SU-DHL-6 (cell line): Measurements from ENCODE around the gene ETFB.

Experiments
- H2AFZ ChIP-seq: fragments of 200-600 bp; sonication (generic); 2 replicates; pipeline ENCODE4 v1.6.1; 2014; ENCODE audit warnings: low read depth, mild to moderate bottlenecking, moderate library complexity, mixed read lengths, antibody characterized with exemption, low read length; ENCODE audit not compliant: severe bottlenecking
- H3F3A ChIP-seq: fragments of 200-600 bp; shearing (Covaris generic); 2 replicates; pipeline ENCODE4 v1.6.0; 2016; ENCODE audit warnings: antibody characterized with exemption, mild to moderate bottlenecking; ENCODE audit not compliant: insufficient read depth
- H3K27ac ChIP-seq: fragments of 200-600 bp; sonication (generic); 2 replicates; pipeline ENCODE4 v1.5.1; 2016; ENCODE audit warnings: low read depth, mild to moderate bottlenecking, low read length, moderate library complexity, mixed read lengths
- H3K27me3 ChIP-seq: fragments of 200-600 bp; sonication (generic), shearing (Covaris generic); 2 replicates; pipeline ENCODE4 v1.6.0; 2014; ENCODE audit warnings: mild to moderate bottlenecking, low read length
- H3K36me3 ChIP-seq: fragments of 200-600 bp; sonication (generic); 2 replicates; pipeline ENCODE4 v1.6.1; 2014; ENCODE audit warnings: mild to moderate bottlenecking, low read length, mixed read lengths
- H3K4me2 ChIP-seq: fragments of 300-600, 200-600 bp; shearing (Covaris generic), sonication (generic); 2 replicates; pipeline ENCODE4 v1.6.0; 2014; ENCODE audit warnings: low read length, low read depth, mild to moderate bottlenecking; ENCODE audit not compliant: poor library complexity, severe bottlenecking
- H3K4me3 ChIP-seq: fragments of 200-600 bp; sonication (generic); 2 replicates; pipeline ENCODE4 v1.5.1; 2014; ENCODE audit warnings: antibody characterized with exemption, low read length, mild to moderate bottlenecking, mixed read lengths; ENCODE audit not compliant: insufficient read depth, poor library complexity, severe bottlenecking
- H3K79me2 ChIP-seq: fragments of 200-600 bp; sonication (generic); 2 replicates; pipeline ENCODE4 v1.6.1; 2014; ENCODE audit warnings: mild to moderate bottlenecking, low read length, moderate library complexity; ENCODE audit not compliant: insufficient read depth
- H3K9ac ChIP-seq: fragments of 200-600 bp; sonication (generic); 2 replicates; pipeline ENCODE4 v1.7.0; 2014; ENCODE audit warnings: mild to moderate bottlenecking, low read length
- H3K9me2 ChIP-seq: fragments of 200-600 bp; sonication (generic); replicated peaks from 2 replicates; pipeline ENCODE4 v1.6.1; 2014; ENCODE audit warnings: low read length; ENCODE audit not compliant: insufficient read depth
- H3K9me3 ChIP-seq: fragments of 200-600 bp; sonication (generic); 2 replicates; pipeline ENCODE4 v1.6.1; 2014; ENCODE audit warnings: low read length, mixed read lengths; ENCODE audit not compliant: insufficient read depth
- H4K20me1 ChIP-seq: fragments of 200-600 bp; sonication (generic); 2 replicates; pipeline ENCODE4 v1.6.1; 2014; ENCODE audit warnings: low read depth, mild to moderate bottlenecking, antibody characterized with exemption, low read length, moderate library complexity, mixed read lengths
- CTCF ChIP-seq: fragments of 200-600 bp; sonication (generic); IDR thresholded peaks from one replicate; pipeline ENCODE4 v1.5.1; 2017; ENCODE audit warnings: antibody characterized with exemption, mild to moderate bottlenecking, low read length, moderate library complexity; ENCODE audit not compliant: insufficient read depth, poor library complexity, severe bottlenecking
- EZH2phosphoT487 ChIP-seq: fragments of 200-600 bp; sonication (generic), shearing (Covaris generic); conservative IDR thresholded peaks from 2 replicates; pipeline ENCODE4 v1.6.1; 2018; ENCODE audit warnings: mild to moderate bottlenecking, antibody characterized with exemption, low read length, moderate library complexity, mixed read lengths

ETFB gene

DNA sequence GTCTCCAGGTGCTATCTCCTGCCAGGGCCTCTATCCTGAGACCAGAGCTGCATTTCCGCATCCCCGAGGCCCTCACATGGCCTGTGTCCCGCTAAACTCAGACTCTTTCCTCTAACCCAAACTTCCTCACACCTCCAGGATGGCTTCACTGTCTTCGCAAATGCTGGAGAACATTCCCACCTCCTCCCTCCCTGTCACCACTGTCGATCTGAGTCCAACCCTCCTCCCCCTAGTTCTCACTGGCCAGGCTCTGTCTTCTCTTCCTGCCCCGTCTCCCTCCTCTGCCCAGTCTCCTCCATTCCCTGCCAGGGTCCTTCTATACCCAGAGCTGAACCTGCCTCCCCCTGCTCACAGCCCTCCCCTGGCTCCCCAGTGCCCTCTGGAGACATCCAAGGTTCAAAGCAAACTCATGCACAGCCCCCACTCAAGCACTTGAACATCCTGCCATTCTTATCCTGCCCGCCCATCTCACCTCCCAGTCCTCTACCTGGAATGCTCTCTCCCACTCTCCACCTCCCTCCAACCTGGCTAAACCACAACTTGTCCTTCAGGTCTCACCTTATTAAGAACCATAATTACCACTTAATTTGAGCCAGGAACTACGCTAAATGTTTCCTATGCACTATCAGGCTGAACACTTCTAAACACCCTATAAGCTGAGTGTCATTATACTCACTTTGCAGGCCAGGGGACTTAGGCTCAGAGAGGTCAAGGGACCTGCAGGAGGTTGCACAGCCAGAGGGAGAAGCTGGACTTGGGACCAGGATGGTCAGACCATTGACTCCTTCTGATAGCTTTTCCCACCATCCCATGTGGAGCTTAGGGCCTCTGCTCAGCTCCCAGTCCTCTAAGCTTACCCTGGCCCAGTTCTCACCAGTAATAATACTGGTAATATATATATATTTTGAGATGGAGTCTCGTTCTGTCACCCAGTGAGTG is 23.3 kb downstream of the ETFB start:
- no peak overlapping the region for H3K27ac ChIP-seq

DNA sequence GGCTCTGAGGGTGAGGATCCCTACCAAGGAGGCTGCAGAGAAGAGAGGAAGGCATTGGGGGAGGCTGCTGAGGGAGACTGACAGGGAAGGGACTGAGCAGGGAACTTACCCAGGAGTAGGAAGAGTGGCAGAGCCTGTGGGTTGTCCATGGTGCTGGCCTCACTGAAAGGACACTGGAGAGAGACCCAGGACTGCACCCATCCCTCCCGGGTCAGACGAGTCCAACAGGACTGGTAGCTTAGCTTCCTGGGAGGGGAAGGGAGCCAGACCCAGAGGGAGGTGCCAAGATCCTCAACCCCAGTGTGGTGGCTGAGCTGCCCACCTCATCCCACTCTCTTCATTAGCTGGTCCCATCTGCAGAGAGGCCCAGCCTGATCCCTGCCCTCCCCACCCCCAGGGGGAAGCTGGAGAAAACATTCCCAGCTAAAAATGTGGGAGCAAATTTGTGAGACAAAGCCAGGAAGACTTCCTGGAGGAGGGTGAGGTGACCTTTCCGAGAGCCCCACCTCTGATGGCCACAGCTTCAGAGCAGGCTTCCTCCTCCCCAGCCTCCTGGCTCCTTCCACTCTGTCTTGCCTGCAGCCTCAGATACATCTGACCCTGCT is 24.1 kb downstream of the ETFB start, which contains the start of gene VSIG10L:
Gene VSIG10L, minus strand, starts transcription at position 164 of the 605 bp plus-strand sequence. Its CDS starts 15 bp downstream, at position 149.
- Histone ChIP-seq H3K4me2 (no peak within 1 kb of the TSS), H2AFZ (no peak within 1 kb of the TSS), H3K9ac (no peak within 1 kb of the TSS), H3K27me3 (no peaks in the 10 kb centered on the region), H3K27ac (no peak within 1 kb of the TSS), H3F3A (no peaks in the 10 kb centered on the region), H3K9me2 (no peaks in the 10 kb centered on the region), H3K4me3 (no peak within 1 kb of the TSS), H4K20me1 (no peaks in the 10 kb centered on the region), H3K36me3 (no peaks in the 10 kb centered on the region), H3K9me3 (no peaks in the 10 kb centered on the region), H3K79me2 (no peaks in the 10 kb centered on the region)
- TF ChIP-seq CTCF = no peak
- TF ChIP-seq EZH2phosphoT487 = no peak

More for the DNA sequence above, 23.3 kb downstream of the ETFB start:
- Histone ChIP-seq H3F3A (no peaks in the 10 kb centered on the region), H3K9me2 (no peaks in the 10 kb centered on the region), H3K4me3 (no peak overlapping the region), H3K9me3 (no peaks in the 10 kb centered on the region), H3K9ac (no peak overlapping the region), H2AFZ (no peak overlapping the region), H3K36me3 (no peaks in the 10 kb centered on the region), H3K27me3 (no peaks in the 10 kb centered on the region), H3K79me2 (no peaks in the 10 kb centered on the region), H3K4me2 (no peak overlapping the region), H4K20me1 (no peaks in the 10 kb centered on the region)
- TF ChIP-seq EZH2phosphoT487 (no peak), CTCF (no peak)

DNA sequence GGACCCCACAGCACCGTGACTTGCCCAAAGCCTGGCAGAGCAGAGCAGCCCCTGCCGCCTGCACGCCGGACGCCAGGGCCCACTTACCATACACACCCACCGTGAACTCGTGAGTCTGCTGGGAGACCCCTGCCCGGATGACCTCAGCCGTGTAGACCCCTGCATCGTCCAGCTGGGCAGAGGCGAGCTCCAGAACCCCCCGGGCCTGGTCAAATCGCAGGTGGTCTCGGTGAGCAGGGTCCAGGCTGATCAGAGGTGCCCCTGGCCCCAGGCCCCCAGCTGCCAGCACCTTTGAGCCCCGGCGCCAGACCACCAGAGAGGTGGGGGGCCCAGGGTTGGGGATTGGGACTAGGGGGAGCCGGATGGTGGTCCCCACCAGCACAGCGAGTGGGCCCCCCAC is 25.1 kb downstream of the ETFB start:
- H3K9ac ChIP-seq = no peak overlapping the region
- no peak overlapping the region for H3K4me2 ChIP-seq
- no peaks in the 10 kb centered on the region for H3K27me3 ChIP-seq
- no peak overlapping the region for H3K27ac ChIP-seq
- no peak overlapping the region for H3K4me3 ChIP-seq
- H3K79me2 ChIP-seq = no peaks in the 10 kb centered on the region
- no peaks in the 10 kb centered on the region for H3K9me2 ChIP-seq
- TF ChIP-seq CTCF (no peak), EZH2phosphoT487 (no peak)
- no peaks in the 10 kb centered on the region for H3K9me3 ChIP-seq
- H2AFZ ChIP-seq = no peak overlapping the region
- H3K36me3 ChIP-seq = no peaks in the 10 kb centered on the region
- H4K20me1 ChIP-seq = no peaks in the 10 kb centered on the region
- H3F3A ChIP-seq = no peaks in the 10 kb centered on the region
